OCI-LY1 (cell line): ENCODE data around the gene RAD23A.

Source experiments
- CTCF ChIP-seq: fragments of 200-600 bp; sonication (generic), shearing (Covaris generic); IDR thresholded peaks from 2 replicates; pipeline ENCODE4 v1.5.1; 2017; ENCODE audit warnings: mild to moderate bottlenecking, antibody characterized with exemption, low read length, moderate library complexity, mixed read lengths
- EZH2 ChIP-seq: fragments of 200-600 bp; sonication (generic), shearing (Covaris generic); IDR thresholded peaks from 2 replicates; pipeline ENCODE4 v1.8.0; 2017; ENCODE audit warnings: borderline replicate concordance, mixed run types, mild to moderate bottlenecking, antibody characterized with exemption, low read length, moderate library complexity, mixed read lengths

GRCh38 chr19:12922959-12923358 lies 22.7 kb upstream of the RAD23A start:
- TF ChIP-seq CTCF = no peak
- TF ChIP-seq EZH2 = no peak
